DMS53 treated with DMSO at 0.1 percent for 48 hours (cell line): ENCODE data around the gene CALR3.
"Not testable (repeated sequence)": the region's sequence is repeated elsewhere in the genome, so short reads cannot be mapped to it uniquely, and the experiment has no call there.

ENCODE experiments used
- DNase-seq: peaks from one replicate; lab custom pipeline; 2025; ENCODE audit not compliant: unreplicated experiment; lab: John Stamatoyannopoulos, UW

The CALR3 gene

GRCh38 chr19:16458391-16459341, 37.3 kb downstream of the CALR3 start:
- no peak for DNase-seq

GRCh38 chr19:16457954-16458331, 38.0 kb downstream of the CALR3 start:
- no peak for DNase-seq

DNA sequence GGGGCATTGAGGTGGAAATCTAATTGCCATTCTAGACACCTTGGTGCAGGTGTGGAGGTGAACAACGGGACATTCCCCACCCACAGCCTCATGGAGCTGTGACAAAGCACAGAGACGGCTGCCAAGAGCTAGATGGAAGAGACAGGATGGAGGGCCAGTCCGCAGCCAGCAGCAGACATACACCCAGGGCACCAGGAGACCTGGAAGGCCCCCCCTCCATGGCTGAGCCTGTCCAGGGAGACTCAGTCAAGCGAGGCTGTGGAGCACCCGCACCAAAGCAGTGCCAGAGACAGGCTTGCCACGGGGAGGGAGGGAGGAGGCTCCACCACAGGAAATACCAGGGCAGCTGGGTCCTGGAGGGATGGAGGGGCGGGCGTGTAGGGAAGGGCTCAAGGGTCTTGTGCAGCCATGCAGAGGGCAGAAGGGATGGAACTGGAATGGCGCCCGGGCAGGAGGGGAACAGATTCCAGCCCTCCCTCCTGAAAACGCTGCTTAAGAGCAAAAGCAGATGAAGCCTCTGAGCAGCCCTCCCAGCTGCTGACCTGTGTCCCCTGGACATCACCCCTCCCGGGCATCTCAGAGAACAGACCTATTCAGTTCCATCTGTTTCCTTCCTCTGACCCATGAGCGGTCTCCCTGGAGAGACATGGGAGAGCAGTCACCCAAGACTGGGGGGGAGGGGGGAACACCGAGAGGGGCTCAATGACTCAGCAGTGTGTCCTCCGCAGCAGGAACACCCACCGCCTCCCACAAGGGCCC, 38.6 kb downstream of the CALR3 start:
- no peak for DNase-seq

DNA sequence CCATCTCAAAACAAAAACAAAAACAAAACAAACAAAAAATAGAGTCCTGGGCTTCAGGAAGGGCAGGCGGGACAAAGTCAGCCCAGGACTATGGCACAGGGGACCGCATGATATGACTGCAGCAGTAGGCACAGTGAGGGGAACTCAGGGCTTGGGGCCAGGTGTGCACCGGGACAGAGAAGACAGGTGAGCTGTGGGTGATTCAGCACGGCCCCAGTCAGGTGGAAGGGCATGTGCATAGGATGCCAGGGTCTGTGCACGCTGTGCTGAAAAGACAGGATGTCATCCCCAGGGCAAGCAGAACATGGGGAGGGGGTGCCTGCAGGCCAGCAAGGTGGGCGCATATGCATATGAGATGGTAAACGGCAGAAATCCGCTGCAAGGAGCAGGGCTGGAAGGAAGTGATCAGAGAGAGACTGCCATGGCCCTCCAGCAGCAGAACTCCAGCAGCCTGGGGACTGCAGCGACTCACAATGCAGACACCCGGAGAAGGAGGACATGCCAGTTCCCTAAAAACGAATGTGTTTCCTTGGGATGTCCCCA, 39.2 kb downstream of the CALR3 start:
- no peak for DNase-seq

DNA sequence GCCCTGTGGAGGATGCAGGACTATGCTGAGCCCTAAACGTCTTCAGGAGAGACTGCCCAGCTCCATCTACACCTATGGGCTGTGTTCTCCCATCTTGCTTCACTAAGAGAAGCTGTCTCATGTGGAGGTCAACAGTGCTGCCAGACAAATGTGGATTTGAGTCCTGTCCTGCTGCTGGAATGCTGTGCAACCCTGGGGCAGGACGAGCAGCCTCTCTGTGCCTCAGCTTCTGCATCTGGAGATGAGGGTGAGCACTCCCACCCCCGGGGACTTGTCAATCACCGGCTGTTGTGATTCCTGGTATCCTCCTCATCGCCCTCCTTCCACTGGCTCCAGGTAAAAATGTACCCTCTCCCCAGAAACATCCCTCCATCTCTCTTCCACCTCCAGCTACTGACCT, 40.5 kb downstream of the CALR3 start:
- no peak for DNase-seq

GRCh38 chr19:16454351-16454918, 41.5 kb downstream of the CALR3 start:
- no peak for DNase-seq

GRCh38 chr19:16452325-16452724, 43.6 kb downstream of the CALR3 start:
- no peak for DNase-seq

DNA sequence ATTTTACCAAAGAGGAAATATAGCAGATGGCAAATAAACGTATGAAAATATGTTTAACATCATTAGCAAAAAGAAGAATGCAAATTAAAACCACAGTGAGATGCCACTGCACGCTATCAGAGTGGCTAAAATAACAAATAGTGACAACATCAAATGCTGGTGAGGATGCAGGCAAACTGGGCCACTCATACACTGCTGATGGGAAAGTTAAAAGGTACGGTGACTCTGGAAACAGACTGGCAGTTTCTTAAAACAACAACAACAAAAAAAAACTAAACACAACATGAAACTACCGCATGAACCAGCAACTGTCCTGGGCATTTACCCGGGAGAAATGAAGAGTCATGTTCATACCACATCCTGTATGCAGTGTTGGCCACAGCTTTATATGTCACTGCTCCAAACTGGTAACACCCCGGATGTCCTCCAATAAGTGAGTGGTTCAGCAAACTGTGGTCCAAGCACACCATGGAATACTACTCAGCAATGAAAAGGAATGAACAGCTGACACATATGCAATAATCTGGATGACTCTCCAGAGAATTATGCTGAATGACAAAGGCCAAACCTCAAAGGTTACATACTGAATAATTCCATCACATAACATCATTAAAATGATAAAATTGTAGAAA, 46.5 kb downstream of the CALR3 start:
- DNase-seq = no peak

GRCh38 chr19:16448872-16449271, 47.1 kb downstream of the CALR3 start:
- not testable (repeated sequence) for DNase-seq

GRCh38 chr19:16446724-16447368, 49.1 kb downstream of the CALR3 start:
- DNase-seq = no peak

DNA sequence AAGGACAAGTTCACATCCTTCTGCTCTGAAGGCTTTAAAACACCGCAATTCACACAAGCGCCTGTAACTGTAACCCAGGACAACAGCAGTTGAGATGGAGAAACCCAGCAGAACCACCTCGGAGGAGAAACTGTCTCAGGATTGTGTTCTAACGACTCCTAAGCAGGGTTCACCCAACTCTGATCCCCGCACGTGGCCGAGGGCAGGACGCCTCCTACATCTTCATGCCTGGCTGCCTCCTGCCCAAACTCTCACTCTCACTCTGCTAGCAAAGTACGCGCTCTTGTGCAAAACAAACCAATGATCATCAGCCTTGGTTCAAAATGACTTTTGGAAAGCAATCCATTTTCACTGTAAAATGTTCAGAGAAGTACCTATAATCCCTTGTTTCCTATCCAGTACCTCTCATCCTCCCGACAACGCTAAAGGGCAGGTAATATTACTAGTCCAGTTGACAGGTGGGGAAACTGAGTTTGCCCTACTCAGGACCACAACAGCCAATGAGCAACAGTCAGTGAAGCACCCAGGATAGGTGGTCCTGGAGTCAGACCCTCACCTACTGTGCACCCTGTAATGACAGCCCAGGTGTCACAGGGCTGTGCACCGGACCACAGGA, 49.8 kb downstream of the CALR3 start:
- no peak for DNase-seq

DNA sequence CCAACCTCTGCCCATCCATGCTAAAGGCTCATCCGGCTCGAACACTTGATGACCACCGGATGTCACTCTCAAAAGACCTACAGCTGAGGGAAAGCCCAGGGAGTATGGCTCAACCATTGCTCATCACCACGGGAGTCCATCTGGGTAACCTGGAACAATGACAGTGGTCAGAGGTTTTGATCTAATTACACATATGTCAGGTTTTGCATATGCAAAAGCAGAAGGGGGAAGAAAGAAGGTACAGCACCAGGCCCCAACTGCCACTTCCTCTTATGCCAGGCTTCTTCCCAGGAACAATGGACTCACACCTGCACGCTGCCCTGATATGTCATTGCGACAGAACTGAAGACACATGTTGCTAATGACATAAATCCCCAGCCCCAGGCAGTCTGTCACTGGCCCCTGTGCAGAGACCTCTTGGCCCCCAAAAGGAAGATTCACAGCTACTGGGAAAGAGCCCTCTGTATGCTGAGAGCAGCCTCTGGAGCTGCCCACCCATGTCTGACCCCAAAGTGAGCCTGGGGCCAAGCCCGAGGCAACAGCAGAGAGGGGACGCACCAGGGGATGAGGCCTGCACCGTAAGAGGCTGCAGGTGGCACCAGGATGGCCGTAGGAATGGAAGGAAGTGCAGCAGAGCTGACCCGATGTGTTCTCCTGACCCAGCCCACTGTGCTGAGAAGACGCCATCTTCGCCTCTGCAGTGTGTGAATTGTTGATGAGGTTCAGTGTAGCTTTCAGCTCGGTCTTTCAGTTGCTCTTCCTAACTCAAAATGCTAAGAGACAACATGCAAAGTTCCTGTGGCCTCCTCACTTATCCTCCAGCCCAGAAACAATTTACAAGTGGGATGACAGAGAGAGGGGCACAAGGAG, 50.5 kb downstream of the CALR3 start:
- no peak for DNase-seq

DNA sequence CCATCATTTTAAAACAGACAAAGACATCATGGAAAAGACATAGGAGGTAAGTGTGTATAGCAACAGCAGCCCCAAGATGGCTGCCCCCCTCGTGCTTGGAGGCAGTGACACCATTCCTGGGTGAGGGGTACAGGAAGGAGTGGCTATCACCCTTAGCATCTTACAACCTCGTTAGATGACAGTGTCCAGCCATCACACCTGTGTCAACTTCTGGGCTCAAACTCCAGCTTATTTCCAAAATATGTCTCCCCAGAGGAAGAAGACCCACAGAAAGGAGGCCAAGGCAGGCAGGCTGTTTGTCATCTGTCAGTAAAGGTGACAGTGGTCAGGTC, 51.7 kb downstream of the CALR3 start:
- DNase-seq = no peak

GRCh38 chr19:16442386-16443276, 53.3 kb downstream of the CALR3 start:
- DNase-seq = no peak

- DNase-seq = no peak
Measured at GRCh38 chr19:16441661-16442162, 54.3 kb downstream of the CALR3 start.

GRCh38 chr19:16436780-16437332, 59.1 kb downstream of the CALR3 start:
- DNase-seq = no peak

DNA sequence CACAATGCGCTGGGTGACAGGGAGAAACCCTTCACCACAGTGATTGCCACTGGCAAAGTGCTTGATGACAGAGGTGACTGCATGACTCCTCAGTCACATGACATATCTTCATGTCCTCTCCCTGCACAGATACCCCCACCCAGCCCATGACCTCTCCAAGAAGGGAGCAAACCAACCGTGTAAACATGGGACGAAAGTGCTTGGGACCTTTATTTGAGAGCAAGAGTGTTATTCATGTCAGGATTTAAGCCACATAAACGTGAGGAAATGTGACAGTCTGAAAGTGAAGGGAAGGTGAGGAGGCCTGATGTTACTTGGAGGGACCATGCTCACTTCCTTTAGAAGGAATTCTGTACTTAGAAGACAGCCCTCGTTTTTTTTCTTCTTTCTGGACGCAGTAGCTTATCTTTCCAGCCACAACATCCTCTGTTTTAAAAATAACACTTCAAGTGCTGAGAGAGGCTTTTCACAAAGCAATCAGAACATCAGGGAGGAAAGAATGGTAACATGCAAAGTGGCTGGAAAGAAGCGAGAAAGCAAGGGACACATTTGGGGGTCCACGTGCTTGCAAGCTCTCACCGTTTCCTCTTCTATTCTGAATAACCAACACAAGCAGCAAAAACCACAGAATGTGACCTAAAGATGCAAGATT, 59.8 kb downstream of the CALR3 start:
- DNase-seq = no peak
